Measurements from ENCODE around the gene SMURF1. TPM values are rescaled to one million over a fixed set of nuclear protein-coding genes. Genes with fewer than 3 reads are reported as not detected.

The SMURF1 gene
- total RNA-seq, 1 experiment from 2014 or later: 30.2 TPM

- peak overlapping the region; percentile 53 for H3K9ac ChIP-seq (ENCODE audit: low read length)
- no peak overlapping the region for H2AFZ ChIP-seq (ENCODE audit: low read length)
- TF ChIP-seq, protein P1, sequence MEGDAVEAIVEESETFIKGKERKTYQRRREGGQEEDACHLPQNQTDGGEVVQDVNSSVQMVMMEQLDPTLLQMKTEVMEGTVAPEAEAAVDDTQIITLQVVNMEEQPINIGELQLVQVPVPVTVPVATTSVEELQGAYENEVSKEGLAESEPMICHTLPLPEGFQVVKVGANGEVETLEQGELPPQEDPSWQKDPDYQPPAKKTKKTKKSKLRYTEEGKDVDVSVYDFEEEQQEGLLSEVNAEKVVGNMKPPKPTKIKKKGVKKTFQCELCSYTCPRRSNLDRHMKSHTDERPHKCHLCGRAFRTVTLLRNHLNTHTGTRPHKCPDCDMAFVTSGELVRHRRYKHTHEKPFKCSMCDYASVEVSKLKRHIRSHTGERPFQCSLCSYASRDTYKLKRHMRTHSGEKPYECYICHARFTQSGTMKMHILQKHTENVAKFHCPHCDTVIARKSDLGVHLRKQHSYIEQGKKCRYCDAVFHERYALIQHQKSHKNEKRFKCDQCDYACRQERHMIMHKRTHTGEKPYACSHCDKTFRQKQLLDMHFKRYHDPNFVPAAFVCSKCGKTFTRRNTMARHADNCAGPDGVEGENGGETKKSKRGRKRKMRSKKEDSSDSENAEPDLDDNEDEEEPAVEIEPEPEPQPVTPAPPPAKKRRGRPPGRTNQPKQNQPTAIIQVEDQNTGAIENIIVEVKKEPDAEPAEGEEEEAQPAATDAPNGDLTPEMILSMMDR (conservative IDR thresholded peaks at IDR 0.05; ENCODE audit: low read depth, low read length): no peak
- peaks cover 98% of the 10 kb centered on the region for H3K79me2 ChIP-seq (ENCODE audit: low read length)
- peaks cover 10% of the 10 kb centered on the region for H3F3A ChIP-seq (ENCODE audit: low read length, unreplicated experiment)
- BruUV-seq (replicated peaks): no TSS peak
- no peaks in the 10 kb centered on the region for H3K9me3 ChIP-seq (ENCODE audit: low read length)
- CTCF ChIA-PET: no interaction called here
- peaks cover 15% of the 10 kb centered on the region for H3K36me3 ChIP-seq (ENCODE audit: low read depth, low read length)
- peaks cover 58% of the 10 kb centered on the region for H3K4me1 ChIP-seq (ENCODE audit: insufficient read depth, low read length)
- no peaks in the 10 kb centered on the region for H3K27me3 ChIP-seq (ENCODE audit: low read length)
- H3K9me2 ChIP-seq (replicated peaks; ENCODE audit: low read length): no peaks in the 10 kb centered on the region
- ATAC-seq (peak; percentile 61), DNase-seq (peak; percentile 83)
- POLR2A ChIA-PET (ENCODE audit: unreplicated experiment): interaction anchor here (0.7 kb wide), 1 partner anchor 17 kb away, joined by 6 read pairs; no protein-coding TSS in a partner anchor
- H4K20me1 ChIP-seq (ENCODE audit: low read length): peaks cover 35% of the 10 kb centered on the region
- intact Hi-C loops (cut with micrococcal nuclease): loop anchor here (5.0 kb wide), 1 partner anchor 83 kb away; no protein-coding TSS in a partner anchor
- peak overlapping the region; percentile 93 for H3K27ac ChIP-seq (ENCODE audit: low read length)
- peak overlapping the region; percentile 61 for H3K4me2 ChIP-seq (ENCODE audit: low read length)
- H3K4me3 ChIP-seq (ENCODE audit: low read length): peak overlapping the region; percentile 25; the same call in 1 of the 2 replicates
These were observed 19.0 kb downstream of the SMURF1 start for GRCh38 chr7:99124751-99125504.

- intact Hi-C loops (cut with micrococcal nuclease): loop anchor here (5.0 kb wide), 1 partner anchor 82 kb away; no protein-coding TSS in a partner anchor
- Histone ChIP-seq H3K9me2 (replicated peaks; ENCODE audit: low read length) (no peaks in the 10 kb centered on the region), H3K27me3 (ENCODE audit: low read length) (no peaks in the 10 kb centered on the region), H3K4me3 (ENCODE audit: low read length) (peak overlapping the region; percentile 25; the same call in 1 of the 2 replicates), H3K27ac (ENCODE audit: low read length) (peak overlapping the region; percentile 93), H2AFZ (ENCODE audit: low read length) (no peak overlapping the region), H3F3A (ENCODE audit: low read length, unreplicated experiment) (peaks cover 10% of the 10 kb centered on the region), H3K36me3 (ENCODE audit: low read depth, low read length) (peaks cover 19% of the 10 kb centered on the region), H3K79me2 (ENCODE audit: low read length) (peaks cover 98% of the 10 kb centered on the region), H3K9me3 (ENCODE audit: low read length) (no peaks in the 10 kb centered on the region), H3K9ac (ENCODE audit: low read length) (peak overlapping the region; percentile 53), H3K4me1 (ENCODE audit: insufficient read depth, low read length) (peaks cover 52% of the 10 kb centered on the region), H4K20me1 (ENCODE audit: low read length) (peaks cover 30% of the 10 kb centered on the region), H3K4me2 (ENCODE audit: low read length) (peak overlapping the region; percentile 61)
- TSS peak; percentile 71 for BruUV-seq (replicated peaks)
- peak; percentile 22 for DNase-seq
- CTCF ChIA-PET: interaction anchor here (1.1 kb wide), 1 partner anchor 20 kb away, joined by 3 read pairs; no protein-coding TSS in a partner anchor
- POLR2A ChIA-PET (ENCODE audit: unreplicated experiment): no interaction called here
- no peak for TF ChIP-seq EZH2 (IDR thresholded peaks at IDR 0.05; ENCODE audit: low read length, unreplicated experiment)
- no peak for TF ChIP-seq EZH2phosphoT487 (IDR thresholded peaks at IDR 0.05; ENCODE audit: borderline replicate concordance, low read length)
- TF ChIP-seq, protein P1 (conservative IDR thresholded peaks at IDR 0.05; ENCODE audit: low read depth, low read length): no peak
- no peak for ATAC-seq
These were observed 19.7 kb downstream of the SMURF1 start for GRCh38 chr7:99124236-99124635.

Measured in PC-3 (cell line).